ENCODE data around the gene GRIK2. TPM values are rescaled to one million over a fixed set of nuclear protein-coding genes. Genes with fewer than 3 reads are reported as not detected.

GRIK2 gene
- total RNA-seq, 4 donors from 2014 or later: 2.0 to 4.0 (median 2.0) TPM; not detected in 1

- TF ChIP-seq POLR2A (IDR thresholded peaks at IDR 0.05): no peak
- TF ChIP-seq CTCF (IDR thresholded peaks at IDR 0.05): no peak
- TF ChIP-seq POLR2AphosphoS5 (IDR thresholded peaks at IDR 0.05): no peak
- TF ChIP-seq EP300 (IDR thresholded peaks at IDR 0.05; ENCODE audit: low read depth): no peak
- 45 to 56% methylated on average over 1 of the region's 1 CpG for WGBS, 2 donors (ENCODE audit: low coverage in 1 of 2)
- Histone ChIP-seq H3K4me3 (no peak overlapping the region), H3K36me3 (no peaks in the 10 kb centered on the region), H3K4me1 (no peaks in the 10 kb centered on the region), H3K9me3 (no peaks in the 10 kb centered on the region), H3K27ac (no peak overlapping the region), H3K27me3 (no peaks in the 10 kb centered on the region)
- in situ Hi-C loops (cut with MboI; ENCODE audit: low pct_ligation_motif_present in 1 of 4, low pct_unique_long_range_greater_than_20kb in 1 of 4, low sequenced_read_pairs in 3 of 4) (no loop called here), intact Hi-C loops (cut with DNase I; ENCODE audit: low total_unique reads) (no loop called here)
- no peak for DNase-seq
Observed at GRCh38 chr6:102115911-102116310, 722.4 kb downstream of the GRIK2 start.

GRCh38 chr6:102118034-102118433 is 724.5 kb downstream of the GRIK2 start:
- no peaks in the 10 kb centered on the region for H3K9me3 ChIP-seq
- no peaks in the 10 kb centered on the region for H3K27me3 ChIP-seq
- no peaks in the 10 kb centered on the region for H3K36me3 ChIP-seq
- H3K4me1 ChIP-seq: no peaks in the 10 kb centered on the region
- in situ Hi-C loops (cut with MboI; ENCODE audit: low pct_ligation_motif_present in 1 of 4, low pct_unique_long_range_greater_than_20kb in 1 of 4, low sequenced_read_pairs in 3 of 4): no loop called here
- WGBS, 2 donors (ENCODE audit: low coverage in 1 of 2): 80 to 92% methylated on average over 1 of the region's 1 CpG
- intact Hi-C loops (cut with DNase I; ENCODE audit: low total_unique reads): no loop called here
- no peak overlapping the region for H3K27ac ChIP-seq
- DNase-seq: no peak
- no peak overlapping the region for H3K4me3 ChIP-seq
- no peak for TF ChIP-seq POLR2AphosphoS5 (IDR thresholded peaks at IDR 0.05)
